ENCODE measurements around the gene ACBD3. TPM values are rescaled to one million over a fixed set of nuclear protein-coding genes. Genes with fewer than 3 reads are reported as not detected.

Gene ACBD3
- total RNA-seq, 1 donor = 95.4 TPM

- no peak for DNase-seq (ENCODE audit: low read depth)
- no peak overlapping the region for H3K4me3 ChIP-seq (ENCODE audit: low read depth, low read length)
- no peak for TF ChIP-seq CTCF (IDR thresholded peaks at IDR 0.05; ENCODE audit: insufficient read depth, low read depth, low read length)
These were observed 24.8 kb upstream of the ACBD3 start for GRCh38 chr1:226211181-226211821.

GRCh38 chr1:226210571-226211176, 24.1 kb upstream of the ACBD3 start:
- no peak overlapping the region for H3K4me3 ChIP-seq (ENCODE audit: low read depth, low read length)
- DNase-seq (ENCODE audit: low read depth) = no peak
- TF ChIP-seq CTCF (IDR thresholded peaks at IDR 0.05; ENCODE audit: insufficient read depth, low read depth, low read length) = no peak

GRCh38 chr1:226209307-226210059, 22.9 kb upstream of the ACBD3 start:
- no peak overlapping the region for H3K4me3 ChIP-seq (ENCODE audit: low read depth, low read length)
- TF ChIP-seq CTCF (IDR thresholded peaks at IDR 0.05; ENCODE audit: insufficient read depth, low read depth, low read length) = no peak
- no peak for DNase-seq (ENCODE audit: low read depth)

- H3K4me3 ChIP-seq (ENCODE audit: low read depth, low read length) = no peak overlapping the region
- DNase-seq (ENCODE audit: low read depth) = no peak
- TF ChIP-seq CTCF (IDR thresholded peaks at IDR 0.05; ENCODE audit: insufficient read depth, low read depth, low read length) = no peak
These were observed 20.5 kb upstream of the ACBD3 start for GRCh38 chr1:226207048-226207447.

- DNase-seq (ENCODE audit: low read depth) = no peak
- no peak for TF ChIP-seq CTCF (IDR thresholded peaks at IDR 0.05; ENCODE audit: insufficient read depth, low read depth, low read length)
- H3K4me3 ChIP-seq (ENCODE audit: low read depth, low read length) = no peak overlapping the region
These were observed 17.7 kb upstream of the ACBD3 start for GRCh38 chr1:226204198-226204597.

GRCh38 chr1:226203655-226204054, 17.1 kb upstream of the ACBD3 start:
- DNase-seq (ENCODE audit: low read depth) = no peak
- H3K4me3 ChIP-seq (ENCODE audit: low read depth, low read length) = no peak overlapping the region
- TF ChIP-seq CTCF (IDR thresholded peaks at IDR 0.05; ENCODE audit: insufficient read depth, low read depth, low read length) = no peak
